ENCODE results near the gene FRY. TPM values are rescaled to one million over a fixed set of nuclear protein-coding genes. Genes with fewer than 3 reads are reported as not detected.
A peak's percentile ranks its signal among the peaks of the same experiment; 100 is the strongest.

FRY gene
- total and polyA plus RNA-seq, 2 of the 13 experiments (the other 11 are each of a cell fraction or from before 2014, with no cell fraction given) = 8.2 to 13.1 TPM

DNA sequence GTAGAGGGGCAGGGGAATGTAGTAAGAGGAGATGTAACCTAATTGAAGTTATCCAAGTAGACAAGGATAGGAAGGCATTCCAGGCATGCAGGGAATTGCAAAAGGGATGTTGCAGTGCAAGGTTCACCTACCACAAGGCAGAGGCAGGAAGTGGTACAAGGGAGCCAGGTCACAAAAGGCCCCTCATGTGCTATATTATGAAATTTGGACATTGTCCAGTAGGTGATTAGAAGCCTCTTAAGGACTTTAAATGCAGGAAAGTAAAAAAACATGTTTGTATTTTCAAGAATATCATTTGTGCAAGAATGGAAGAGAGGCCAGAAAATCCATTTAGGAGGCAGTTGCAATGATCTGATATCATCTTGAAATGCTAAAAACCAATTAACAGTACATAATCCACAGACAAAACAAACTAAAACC lies 111.4 kb downstream of the FRY start (continued):
- TF ChIP-seq ZNF563 (CRISPR knock-in tag; IDR thresholded peaks at IDR 0.05) (no peak), DNMT1 (CRISPR knock-in tag; IDR thresholded peaks at IDR 0.05) (no peak), ZNF607 (CRISPR knock-in tag; IDR thresholded peaks at IDR 0.05; ENCODE audit: borderline replicate concordance) (no peak), ZFY (CRISPR knock-in tag; IDR thresholded peaks at IDR 0.05) (peak; percentile 51), GTF2F1 (IDR thresholded peaks at IDR 0.05; ENCODE audit: low read length) (no peak), ZNF24 (IDR thresholded peaks at IDR 0.05) (0 out of 2 replicates have a peak, but pooled peaks have one; percentile 35), ZSCAN21 (CRISPR knock-in tag; IDR thresholded peaks at IDR 0.05; ENCODE audit: borderline replicate concordance) (peak; percentile 70), ZNF263 (CRISPR knock-in tag; IDR thresholded peaks at IDR 0.05) (no peak), NCOR1 (IDR thresholded peaks at IDR 0.05; ENCODE audit: borderline replicate concordance, low read length) (peak; percentile 96), MED13 (CRISPR knock-in tag; IDR thresholded peaks at IDR 0.05) (peak; percentile 90; the same call in 1 of the 2 replicates), SKI (IDR thresholded peaks at IDR 0.05; ENCODE audit: partially characterized antibody) (peak; percentile 38), ZKSCAN8 (CRISPR knock-in tag; IDR thresholded peaks at IDR 0.05; ENCODE audit: borderline replicate concordance) (peak; percentile 88)
- TF ChIP-seq, protein P1, sequence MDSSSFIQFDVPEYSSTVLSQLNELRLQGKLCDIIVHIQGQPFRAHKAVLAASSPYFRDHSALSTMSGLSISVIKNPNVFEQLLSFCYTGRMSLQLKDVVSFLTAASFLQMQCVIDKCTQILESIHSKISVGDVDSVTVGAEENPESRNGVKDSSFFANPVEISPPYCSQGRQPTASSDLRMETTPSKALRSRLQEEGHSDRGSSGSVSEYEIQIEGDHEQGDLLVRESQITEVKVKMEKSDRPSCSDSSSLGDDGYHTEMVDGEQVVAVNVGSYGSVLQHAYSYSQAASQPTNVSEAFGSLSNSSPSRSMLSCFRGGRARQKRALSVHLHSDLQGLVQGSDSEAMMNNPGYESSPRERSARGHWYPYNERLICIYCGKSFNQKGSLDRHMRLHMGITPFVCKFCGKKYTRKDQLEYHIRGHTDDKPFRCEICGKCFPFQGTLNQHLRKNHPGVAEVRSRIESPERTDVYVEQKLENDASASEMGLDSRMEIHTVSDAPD (CRISPR knock-in tag; IDR thresholded peaks at IDR 0.05) = no peak
- TF ChIP-seq, protein P2, sequence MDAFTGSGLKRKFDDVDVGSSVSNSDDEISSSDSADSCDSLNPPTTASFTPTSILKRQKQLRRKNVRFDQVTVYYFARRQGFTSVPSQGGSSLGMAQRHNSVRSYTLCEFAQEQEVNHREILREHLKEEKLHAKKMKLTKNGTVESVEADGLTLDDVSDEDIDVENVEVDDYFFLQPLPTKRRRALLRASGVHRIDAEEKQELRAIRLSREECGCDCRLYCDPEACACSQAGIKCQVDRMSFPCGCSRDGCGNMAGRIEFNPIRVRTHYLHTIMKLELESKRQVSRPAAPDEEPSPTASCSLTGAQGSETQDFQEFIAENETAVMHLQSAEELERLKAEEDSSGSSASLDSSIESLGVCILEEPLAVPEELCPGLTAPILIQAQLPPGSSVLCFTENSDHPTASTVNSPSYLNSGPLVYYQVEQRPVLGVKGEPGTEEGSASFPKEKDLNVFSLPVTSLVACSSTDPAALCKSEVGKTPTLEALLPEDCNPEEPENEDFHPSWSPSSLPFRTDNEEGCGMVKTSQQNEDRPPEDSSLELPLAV (CRISPR knock-in tag; conservative IDR thresholded peaks at IDR 0.05; ENCODE audit: low read depth) = no peak
- TF ChIP-seq, protein P3, sequence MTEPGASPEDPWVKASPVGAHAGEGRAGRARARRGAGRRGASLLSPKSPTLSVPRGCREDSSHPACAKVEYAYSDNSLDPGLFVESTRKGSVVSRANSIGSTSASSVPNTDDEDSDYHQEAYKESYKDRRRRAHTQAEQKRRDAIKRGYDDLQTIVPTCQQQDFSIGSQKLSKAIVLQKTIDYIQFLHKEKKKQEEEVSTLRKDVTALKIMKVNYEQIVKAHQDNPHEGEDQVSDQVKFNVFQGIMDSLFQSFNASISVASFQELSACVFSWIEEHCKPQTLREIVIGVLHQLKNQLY (CRISPR knock-in tag; IDR thresholded peaks at IDR 0.05) = peak; percentile 85; the same call in 1 of the 2 replicates
- TF ChIP-seq, protein P4, sequence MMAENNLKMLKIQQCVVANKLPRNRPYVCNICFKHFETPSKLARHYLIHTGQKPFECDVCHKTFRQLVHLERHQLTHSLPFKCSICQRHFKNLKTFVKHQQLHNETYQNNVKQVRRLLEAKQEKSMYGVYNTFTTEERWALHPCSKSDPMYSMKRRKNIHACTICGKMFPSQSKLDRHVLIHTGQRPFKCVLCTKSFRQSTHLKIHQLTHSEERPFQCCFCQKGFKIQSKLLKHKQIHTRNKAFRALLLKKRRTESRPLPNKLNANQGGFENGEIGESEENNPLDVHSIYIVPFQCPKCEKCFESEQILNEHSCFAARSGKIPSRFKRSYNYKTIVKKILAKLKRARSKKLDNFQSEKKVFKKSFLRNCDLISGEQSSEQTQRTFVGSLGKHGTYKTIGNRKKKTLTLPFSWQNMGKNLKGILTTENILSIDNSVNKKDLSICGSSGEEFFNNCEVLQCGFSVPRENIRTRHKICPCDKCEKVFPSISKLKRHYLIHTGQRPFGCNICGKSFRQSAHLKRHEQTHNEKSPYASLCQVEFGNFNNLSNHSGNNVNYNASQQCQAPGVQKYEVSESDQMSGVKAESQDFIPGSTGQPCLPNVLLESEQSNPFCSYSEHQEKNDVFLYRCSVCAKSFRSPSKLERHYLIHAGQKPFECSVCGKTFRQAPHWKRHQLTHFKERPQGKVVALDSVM (CRISPR knock-in tag; IDR thresholded peaks at IDR 0.05) = peak; percentile 47; the same call in 1 of the 2 replicates
- TF ChIP-seq, protein P5, sequence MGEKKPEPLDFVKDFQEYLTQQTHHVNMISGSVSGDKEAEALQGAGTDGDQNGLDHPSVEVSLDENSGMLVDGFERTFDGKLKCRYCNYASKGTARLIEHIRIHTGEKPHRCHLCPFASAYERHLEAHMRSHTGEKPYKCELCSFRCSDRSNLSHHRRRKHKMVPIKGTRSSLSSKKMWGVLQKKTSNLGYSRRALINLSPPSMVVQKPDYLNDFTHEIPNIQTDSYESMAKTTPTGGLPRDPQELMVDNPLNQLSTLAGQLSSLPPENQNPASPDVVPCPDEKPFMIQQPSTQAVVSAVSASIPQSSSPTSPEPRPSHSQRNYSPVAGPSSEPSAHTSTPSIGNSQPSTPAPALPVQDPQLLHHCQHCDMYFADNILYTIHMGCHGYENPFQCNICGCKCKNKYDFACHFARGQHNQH (CRISPR knock-in tag; IDR thresholded peaks at IDR 0.05) = peak; percentile 93; the same call in 1 of the 2 replicates
- TF ChIP-seq, protein P6, sequence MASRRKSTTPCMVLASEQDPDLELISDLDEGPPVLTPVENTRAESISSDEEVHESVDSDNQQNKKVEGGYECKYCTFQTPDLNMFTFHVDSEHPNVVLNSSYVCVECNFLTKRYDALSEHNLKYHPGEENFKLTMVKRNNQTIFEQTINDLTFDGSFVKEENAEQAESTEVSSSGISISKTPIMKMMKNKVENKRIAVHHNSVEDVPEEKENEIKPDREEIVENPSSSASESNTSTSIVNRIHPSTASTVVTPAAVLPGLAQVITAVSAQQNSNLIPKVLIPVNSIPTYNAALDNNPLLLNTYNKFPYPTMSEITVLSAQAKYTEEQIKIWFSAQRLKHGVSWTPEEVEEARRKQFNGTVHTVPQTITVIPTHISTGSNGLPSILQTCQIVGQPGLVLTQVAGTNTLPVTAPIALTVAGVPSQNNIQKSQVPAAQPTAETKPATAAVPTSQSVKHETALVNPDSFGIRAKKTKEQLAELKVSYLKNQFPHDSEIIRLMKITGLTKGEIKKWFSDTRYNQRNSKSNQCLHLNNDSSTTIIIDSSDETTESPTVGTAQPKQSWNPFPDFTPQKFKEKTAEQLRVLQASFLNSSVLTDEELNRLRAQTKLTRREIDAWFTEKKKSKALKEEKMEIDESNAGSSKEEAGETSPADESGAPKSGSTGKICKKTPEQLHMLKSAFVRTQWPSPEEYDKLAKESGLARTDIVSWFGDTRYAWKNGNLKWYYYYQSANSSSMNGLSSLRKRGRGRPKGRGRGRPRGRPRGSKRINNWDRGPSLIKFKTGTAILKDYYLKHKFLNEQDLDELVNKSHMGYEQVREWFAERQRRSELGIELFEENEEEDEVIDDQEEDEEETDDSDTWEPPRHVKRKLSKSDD (CRISPR knock-in tag; IDR thresholded peaks at IDR 0.05; ENCODE audit: low read depth) = peak; percentile 65; the same call in 1 of the 2 replicates
- TF ChIP-seq, protein P7, sequence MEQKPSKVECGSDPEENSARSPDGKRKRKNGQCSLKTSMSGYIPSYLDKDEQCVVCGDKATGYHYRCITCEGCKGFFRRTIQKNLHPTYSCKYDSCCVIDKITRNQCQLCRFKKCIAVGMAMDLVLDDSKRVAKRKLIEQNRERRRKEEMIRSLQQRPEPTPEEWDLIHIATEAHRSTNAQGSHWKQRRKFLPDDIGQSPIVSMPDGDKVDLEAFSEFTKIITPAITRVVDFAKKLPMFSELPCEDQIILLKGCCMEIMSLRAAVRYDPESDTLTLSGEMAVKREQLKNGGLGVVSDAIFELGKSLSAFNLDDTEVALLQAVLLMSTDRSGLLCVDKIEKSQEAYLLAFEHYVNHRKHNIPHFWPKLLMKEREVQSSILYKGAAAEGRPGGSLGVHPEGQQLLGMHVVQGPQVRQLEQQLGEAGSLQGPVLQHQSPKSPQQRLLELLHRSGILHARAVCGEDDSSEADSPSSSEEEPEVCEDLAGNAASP (CRISPR knock-in tag; IDR thresholded peaks at IDR 0.05; ENCODE audit: borderline replicate concordance) = peak; percentile 89; the same call in 1 of the 2 replicates

All from HepG2 (cell line).